NCI-H1694 treated with DMSO at 0.1 percent for 48 hours (cell line): ENCODE data around the gene TMOD3.

Experiments used
- DNase-seq: peaks from one replicate; lab custom pipeline; 2025; lab: John Stamatoyannopoulos, UW

The TMOD3 gene

DNA sequence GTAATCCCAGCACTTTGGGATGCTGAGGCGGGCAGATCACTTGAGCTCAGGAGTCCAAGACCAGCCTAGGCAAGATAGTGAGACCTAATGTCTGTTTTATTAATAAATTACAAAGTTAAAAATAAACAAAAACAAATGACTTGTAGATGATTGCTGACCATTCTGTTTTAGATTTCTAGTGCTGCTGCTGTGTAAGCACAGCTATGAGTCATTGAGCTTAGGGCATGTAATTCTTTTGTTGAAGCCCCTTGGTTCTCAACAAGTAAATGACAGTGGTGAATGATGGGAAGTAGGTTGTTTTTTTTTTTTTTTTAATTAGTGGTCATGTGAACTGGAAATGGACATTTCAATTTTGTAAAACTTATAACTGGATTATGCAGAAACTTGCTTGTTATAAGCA, 78.9 kb downstream of the TMOD3 start:
- no peak for DNase-seq

- no peak for DNase-seq
Measured at GRCh38 chr15:51909584-51909983, 80.1 kb downstream of the TMOD3 start.

GRCh38 chr15:51912528-51912927, 83.1 kb downstream of the TMOD3 start:
- DNase-seq: no peak

DNA sequence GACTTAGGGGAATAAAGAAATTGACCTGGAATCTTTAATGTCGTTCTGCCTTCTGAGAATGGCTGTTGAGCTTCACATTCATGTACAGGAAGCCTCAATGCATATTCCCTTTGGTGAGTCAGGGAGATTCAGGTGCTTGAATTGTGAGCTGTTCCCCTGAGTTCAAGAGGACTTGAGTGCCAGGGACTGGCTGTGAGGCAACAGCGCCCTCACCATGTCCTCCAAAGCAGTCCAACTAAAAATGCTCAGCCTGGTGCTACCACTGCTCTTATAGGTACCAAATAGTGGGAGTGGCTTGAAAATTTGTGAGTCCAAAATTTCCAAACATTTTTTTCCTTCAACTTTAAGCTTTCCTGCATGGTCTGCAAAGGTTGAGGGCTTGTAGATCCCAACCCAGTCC, 88.0 kb downstream of the TMOD3 start:
- no peak for DNase-seq

DNA sequence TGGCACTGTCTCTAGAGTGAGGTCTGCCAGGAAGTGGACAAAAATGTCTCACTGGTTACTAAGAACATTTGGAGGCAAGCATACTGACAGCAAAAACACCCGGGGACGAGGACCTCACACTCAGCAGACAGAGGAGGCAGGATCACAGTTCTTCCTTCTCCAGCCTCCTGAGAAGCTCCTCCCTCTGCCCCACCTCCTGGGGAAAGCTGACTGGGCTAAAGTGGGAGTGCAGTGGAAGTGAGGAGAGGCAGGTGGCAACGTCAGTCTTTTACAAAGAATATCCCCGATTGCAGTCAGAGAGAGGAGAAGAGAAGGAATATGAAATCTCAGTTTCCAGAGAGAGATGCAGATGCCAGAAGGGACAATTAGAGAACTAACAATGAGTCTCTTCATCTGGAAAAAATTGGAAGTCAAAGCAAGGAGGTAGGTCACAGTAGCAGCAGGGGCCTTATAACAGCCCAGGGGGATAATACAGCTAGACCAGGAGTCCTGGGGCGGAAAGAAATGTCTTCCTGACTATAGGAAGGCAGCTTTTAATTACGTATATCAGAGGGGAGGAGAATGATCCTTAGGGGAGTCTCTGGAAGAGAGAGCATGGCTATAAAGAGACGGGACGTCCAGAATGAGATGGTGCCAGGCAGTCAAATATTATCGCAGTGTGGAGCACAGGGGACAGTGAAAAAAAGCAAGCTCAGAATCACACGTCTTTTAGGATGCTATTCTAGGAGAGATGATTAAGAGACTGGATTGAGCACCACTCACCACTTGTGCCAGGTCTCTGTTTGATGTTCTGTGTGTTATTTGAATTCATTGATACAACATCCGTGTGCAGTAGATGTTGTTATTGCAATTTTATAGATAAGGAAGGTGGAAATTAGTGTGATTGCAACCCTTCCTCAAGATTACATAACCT, 95.0 kb downstream of the TMOD3 start:
- no peak for DNase-seq

DNA sequence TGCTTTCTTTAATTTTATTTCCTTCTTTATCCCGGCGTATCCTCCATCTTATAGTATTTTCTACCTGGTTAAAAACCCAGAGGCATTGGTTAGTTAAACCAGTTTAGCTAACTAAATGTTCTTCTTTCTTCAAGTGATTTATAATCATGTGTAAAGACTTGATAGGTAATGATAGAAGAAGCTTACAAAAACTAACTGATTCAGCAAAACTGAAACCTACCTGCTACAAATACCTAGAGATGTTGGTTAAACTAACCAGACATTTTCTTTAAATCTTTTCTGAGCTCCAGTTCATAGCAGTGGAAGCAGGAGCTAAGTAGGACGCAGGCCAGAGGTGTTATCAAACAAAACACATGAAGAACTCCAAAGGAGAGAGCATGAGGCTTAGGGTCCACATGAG, 97.4 kb downstream of the TMOD3 start:
- DNase-seq: no peak

GRCh38 chr15:51931016-51931415, 101.6 kb downstream of the TMOD3 start:
- no peak for DNase-seq

DNA sequence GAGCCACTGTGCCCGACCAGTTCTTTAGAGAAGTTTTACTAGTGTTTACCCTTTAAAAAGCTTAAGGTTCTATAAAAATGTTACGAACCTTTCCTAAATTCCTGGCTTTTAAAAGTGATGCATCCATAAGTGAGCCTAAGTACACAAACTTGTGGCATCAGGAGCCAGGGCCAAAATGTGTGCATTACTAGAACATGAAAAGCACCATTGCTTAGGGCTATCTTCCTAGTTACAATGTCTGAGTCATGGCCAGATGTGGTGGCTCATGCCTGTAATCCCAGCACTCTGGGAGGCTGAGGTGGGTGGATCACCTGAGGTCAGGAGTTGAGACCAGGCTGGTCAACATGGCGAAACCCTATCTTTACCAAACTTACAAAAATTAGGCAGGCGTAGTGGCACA, 102.2 kb downstream of the TMOD3 start:
- no peak for DNase-seq

DNA sequence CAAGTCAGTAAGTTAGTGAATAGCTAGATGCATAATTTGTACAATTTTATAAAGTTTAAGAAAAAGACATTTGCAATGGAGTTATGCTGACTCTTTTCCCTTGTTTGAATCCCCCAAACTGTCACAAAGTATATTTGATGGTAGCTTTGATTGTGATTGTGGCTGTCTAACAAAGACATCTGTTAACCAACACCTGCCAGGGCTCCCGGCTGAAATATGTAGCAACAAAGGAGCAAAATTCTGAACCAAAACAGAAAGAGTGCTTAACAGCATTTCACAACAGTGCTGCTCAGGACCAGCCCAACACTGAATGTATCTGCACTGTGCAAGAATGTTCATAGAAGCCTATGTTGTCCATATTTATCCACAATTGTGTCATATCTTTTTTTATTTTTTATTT, 102.7 kb downstream of the TMOD3 start:
- no peak for DNase-seq

GRCh38 chr15:51935466-51936104, 106.1 kb downstream of the TMOD3 start:
- no peak for DNase-seq

- DNase-seq: no peak
Measured at GRCh38 chr15:51936105-51936478, 106.6 kb downstream of the TMOD3 start.

- no peak for DNase-seq
Measured at GRCh38 chr15:51938286-51938685, 108.8 kb downstream of the TMOD3 start.

DNA sequence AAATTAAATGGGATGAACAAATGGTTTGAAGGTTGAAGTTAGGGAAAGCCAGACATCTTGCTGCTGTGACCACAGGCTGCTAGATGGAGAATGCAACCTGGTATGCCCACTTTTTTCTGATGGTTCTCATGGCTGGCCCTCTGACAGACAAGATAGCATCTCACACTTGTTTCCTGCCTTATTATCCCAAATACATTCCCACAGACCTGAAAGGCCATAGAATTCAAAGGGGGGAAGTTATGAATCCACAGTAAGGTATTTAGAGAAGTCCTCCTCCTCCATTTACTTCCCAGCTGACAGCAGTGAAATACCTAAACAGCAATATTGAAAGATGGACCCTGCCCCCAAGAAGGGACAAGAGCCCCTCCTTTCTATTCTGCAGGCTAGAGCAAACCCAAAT, 109.8 kb downstream of the TMOD3 start:
- no peak for DNase-seq

DNA sequence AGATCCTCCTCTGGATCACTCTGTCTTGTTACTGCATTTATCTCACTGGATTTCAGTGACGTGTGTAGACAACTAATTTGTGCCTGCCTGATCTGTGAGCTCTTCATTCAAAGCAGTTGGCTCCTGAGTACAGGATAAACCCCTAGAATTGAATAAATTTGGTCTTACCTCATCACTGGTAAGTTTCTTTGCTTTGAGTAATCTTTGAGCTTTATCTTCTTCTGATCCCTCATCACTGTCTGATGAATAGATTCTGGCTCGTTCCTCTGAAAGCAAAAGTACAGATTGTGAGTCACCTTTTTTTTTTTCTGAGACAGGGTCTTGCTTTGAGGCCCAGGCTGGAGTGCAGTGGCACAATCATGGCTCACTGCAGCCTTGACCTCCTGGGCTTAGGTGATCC, 117.7 kb downstream of the TMOD3 start:
- no peak for DNase-seq

DNA sequence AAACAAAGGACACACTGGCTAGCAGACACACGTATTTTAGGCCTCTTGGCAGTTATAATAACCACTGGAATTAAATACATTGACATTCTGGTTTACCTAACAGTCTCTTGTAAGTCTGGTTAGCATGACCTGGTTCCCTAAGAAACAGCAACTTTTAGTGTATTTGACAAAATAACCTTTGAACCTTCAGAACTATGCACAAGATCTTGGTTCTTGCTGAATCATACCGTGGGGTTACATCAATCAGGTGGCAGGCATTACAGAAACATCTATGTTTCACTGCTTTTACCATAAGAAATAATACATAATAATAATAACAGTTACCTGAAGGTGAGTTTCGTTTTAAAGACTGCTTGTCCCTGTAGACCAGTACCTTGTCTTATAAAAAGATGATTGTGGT, 123.4 kb downstream of the TMOD3 start:
- no peak for DNase-seq

GRCh38 chr15:51955504-51955903, 126.1 kb downstream of the TMOD3 start:
- DNase-seq: no peak
